RCC 7860 (cell line): ENCODE results near the gene PHLPP1.

Source experiments
- DNase-seq: peaks from one replicate; pipeline ENCODE4 v3.0.0-alpha.2; 2015; ENCODE audit warnings: low spot score
- FAIRE-seq: peaks from 2 replicates; lab custom pipeline; 2012; peaks lifted over from hg19 to GRCh38; lab: Jason Lieb, UNC

The PHLPP1 gene

GRCh38 chr18:62841405-62841804 is 126.1 kb downstream of the PHLPP1 start:
- DNase-seq (no peak), FAIRE-seq (no peak)

GRCh38 chr18:62842898-62843297 is 127.6 kb downstream of the PHLPP1 start:
- FAIRE-seq: no peak
- no peak for DNase-seq

- no peak for FAIRE-seq
- DNase-seq: no peak
Measured at GRCh38 chr18:62844850-62845643, 129.7 kb downstream of the PHLPP1 start.

DNA sequence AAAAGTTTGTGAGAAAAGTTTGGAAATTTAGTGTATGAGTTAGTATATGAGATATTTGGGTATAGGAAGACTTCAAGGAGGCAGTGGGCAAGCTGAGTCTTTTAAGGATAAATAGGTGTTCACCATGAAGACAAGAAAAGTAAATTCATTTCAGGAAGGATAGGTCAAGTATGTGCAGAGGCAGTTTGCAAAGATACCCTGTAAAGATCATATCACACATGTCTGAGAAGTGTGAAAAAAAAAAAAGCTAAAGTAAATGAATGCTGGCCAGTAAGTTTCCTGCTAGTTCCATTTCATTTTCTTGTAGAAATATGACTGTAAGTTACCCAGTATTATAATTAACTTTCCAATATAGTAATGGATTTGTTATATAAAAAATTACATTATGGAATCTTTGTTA is 131.0 kb downstream of the PHLPP1 start:
- no peak for DNase-seq
- FAIRE-seq: no peak

- no peak for FAIRE-seq
- DNase-seq: no peak
Measured at GRCh38 chr18:62847081-62847480, 131.7 kb downstream of the PHLPP1 start.

DNA sequence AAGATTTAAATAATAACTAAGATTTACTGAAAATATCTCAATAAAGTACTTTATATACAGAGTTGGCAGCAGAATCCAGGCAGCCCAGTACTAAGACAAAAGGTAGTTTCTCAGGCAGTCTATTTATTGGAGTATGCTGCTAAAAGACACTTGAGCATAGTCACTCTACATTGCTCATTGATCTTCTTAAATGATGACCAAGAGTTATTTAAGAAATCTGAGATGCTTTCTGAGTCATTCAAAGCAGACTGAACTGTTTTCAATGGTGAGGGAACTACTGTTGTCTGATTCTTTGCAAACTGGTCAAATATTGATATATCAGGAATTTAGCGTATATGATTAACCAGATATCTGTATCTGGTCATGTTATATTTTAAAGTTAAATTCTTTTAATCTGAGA is 133.6 kb downstream of the PHLPP1 start:
- DNase-seq (no peak), FAIRE-seq (no peak)

DNA sequence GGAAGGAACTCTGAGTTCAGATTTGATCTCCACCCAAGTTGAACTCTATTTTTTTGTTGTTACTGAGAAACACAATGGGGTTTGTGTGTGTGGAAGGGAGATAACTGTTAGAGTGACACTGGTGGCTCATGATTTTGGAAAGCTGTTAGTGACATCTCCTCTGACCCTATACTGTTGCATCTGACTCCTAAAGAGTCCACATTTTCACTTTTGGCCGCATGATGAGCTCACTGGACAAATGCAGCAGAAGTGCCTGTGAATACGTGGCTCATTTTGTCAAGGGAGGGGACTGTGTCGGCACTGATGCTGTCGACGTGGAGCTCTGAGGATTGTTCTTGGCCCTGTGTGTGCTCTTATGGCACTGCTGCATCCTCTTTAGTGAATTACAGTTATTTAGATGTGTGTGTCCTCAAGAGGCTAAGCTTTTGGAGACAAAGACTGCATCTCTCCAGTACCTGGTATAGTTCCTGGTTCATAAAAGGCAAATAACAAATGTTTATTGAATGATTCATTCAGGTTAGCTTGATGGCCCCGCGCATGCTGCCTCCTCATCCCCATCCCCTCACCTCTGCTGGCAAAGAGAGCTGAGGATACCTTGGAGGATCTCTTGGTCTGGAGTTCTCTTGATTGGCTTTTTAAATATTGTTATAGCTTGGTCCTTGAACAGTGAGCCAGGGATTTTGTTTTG is 135.4 kb downstream of the PHLPP1 start:
- DNase-seq (no peak), FAIRE-seq (no peak)

DNA sequence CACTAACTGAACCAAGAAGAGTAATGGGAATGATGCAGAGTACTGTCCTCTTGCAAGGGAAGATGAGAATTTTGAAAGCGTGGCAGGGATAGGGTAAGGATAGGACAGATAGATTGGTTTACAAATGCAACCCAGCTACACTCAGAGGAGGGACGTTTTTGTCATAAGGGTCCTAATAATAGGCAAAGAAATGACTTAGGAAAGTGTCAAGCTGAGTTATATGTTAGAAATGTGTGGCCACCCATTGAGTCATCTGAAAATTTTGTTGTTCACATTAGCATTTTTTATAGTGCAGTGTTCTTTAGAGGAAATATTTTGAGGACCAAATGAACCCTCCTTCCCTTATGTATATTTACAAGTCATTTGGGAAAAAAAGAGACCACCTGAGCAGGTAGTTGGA is 137.5 kb downstream of the PHLPP1 start:
- FAIRE-seq: no peak

DNA sequence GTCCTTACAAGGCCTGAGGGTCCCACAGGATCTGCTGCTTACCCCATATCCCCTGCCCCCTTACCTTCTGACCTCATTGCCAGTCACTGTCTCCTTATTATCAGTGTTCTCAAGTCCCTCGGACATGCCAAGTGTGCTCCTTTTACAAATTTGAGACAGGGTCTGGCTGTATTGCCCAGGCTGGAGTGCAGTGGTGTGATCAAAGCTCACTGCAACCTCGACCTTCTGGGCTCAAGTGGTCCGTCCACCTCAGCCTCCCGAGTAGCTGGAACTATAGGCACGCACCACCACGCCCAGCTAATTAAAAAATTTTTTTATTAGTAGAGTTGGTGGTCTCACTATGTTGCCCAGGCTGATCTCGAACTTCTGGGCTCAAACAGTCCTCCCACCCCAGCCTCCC is 141.0 kb downstream of the PHLPP1 start:
- DNase-seq (no peak), FAIRE-seq (no peak)

More for the DNA sequence above, 137.5 kb downstream of the PHLPP1 start:
- no peak for DNase-seq

DNA sequence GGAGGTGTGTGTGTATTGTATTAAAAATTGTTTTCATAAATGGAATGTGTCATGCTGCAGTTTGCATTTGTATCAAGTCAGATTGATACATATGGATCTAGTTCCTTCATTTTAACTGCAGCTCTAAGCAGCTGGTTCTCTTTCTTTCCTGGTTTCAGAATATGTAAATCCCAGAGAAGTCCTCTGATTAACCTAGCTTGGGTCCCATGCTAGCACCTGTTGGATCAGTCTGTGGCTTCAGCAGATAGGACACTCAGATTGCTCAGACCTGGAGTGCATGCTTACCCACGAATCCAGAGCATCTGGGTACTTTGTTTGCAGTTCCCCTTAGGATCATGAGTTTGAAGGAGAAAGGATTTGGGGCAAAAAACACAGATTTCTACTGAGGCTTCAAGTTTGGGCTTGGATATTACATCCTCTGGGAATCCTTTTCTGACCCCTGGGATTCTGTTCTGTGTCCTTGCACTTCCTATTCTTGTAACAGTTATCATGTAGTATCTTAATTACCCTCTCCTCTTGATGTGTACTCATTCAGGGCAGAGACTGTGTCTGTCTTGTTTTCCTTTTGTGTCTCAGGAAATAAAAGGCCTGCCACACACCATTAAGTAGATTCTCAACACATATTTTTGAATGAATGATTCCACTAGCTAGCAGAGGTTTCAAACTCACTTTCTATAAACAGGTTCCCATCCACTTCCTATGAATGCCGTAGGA is 142.1 kb downstream of the PHLPP1 start:
- DNase-seq (no peak), FAIRE-seq (no peak)

DNA sequence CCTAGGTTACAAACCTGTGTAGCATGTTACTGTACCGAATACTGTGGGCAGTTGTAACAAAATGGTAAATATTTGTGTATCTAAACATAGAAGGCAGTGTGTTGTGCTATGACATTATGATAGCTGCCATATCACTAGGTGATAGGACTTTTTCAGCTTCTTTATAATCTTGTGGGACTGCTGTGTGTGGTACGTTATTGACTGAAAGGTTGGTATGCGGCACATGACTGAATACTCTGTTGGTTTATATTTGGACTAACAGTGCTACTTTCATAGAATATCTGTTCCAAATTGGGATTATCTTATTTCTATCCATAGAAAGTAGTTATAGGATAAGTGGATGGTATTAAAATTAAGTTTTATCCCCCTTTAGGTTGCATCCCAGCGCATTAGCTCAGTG is 144.7 kb downstream of the PHLPP1 start:
- FAIRE-seq: no peak

GRCh38 chr18:62862466-62862865 is 147.1 kb downstream of the PHLPP1 start:
- FAIRE-seq (no peak), DNase-seq (no peak)

More for the DNA sequence above, 144.7 kb downstream of the PHLPP1 start:
- DNase-seq: no peak

DNA sequence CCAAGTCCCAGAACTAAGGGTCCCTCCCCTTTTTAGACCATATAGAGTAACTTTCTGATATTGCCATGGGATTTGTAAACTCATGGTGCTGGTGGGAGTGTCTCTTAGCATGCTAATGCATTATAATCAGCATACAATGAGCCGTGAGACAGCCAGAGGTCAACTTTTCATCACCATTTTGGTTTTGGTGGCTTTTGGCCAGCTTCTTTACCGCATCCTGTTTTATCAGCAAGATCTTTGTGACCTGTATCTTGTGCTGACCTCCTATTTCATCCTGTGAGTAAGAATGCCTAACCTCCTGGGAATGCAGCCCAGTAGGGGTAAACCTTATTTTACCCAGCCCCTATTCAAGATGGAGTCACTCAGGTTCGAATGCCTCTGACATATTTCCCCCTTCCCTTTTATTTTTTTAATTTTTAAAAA is 148.2 kb downstream of the PHLPP1 start:
- peak; percentile 94 for FAIRE-seq
- peak; percentile 85 for DNase-seq

- no peak for FAIRE-seq
- no peak for DNase-seq
Measured at GRCh38 chr18:62865498-62865897, 150.2 kb downstream of the PHLPP1 start.

DNA sequence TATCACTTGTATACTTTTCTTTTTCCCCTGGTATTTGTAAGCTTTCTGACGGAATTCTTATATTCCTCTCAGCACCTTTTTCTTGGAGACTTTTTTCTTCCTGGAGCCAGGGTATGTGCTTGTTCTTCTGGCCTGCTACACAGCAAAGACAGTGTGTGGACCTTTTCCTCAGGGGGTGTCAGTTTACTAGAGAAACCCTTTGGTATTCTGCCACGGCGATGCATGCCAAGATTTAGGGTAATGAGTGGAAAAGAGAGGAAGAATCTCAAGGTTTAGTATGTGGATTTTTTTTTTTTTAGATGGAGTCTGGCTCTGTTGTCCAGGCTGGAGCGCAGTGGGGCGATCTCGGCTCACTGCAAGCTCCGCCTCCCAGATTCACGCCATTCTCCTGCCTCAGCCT is 152.2 kb downstream of the PHLPP1 start:
- FAIRE-seq: no peak

GRCh38 chr18:62868645-62869044 is 153.3 kb downstream of the PHLPP1 start:
- FAIRE-seq (no peak), DNase-seq (no peak)

More for the DNA sequence above, 152.2 kb downstream of the PHLPP1 start:
- no peak for DNase-seq

- DNase-seq (no peak), FAIRE-seq (no peak)
Measured at GRCh38 chr18:62870643-62871042, 155.3 kb downstream of the PHLPP1 start.

DNA sequence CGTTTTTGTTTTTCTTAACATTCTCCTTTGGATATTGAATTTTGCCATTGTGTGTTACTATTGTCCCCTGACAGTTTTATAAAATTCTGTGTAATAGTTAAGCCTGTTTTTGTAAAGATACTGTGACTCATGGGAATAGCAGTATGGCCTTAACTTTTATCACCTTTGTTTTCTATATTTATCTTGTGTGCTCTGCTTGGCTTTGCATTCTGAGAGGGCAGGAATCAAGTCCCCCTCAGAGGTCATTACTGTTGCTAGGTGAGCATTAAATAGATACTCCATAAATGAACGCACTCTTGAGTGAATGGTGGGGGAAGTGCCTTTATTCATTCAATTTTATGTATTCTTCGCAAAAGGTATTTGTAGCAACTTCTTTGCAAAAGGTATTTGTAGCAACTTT is 160.0 kb downstream of the PHLPP1 start:
- peak; percentile 5 for DNase-seq
- FAIRE-seq: no peak

DNA sequence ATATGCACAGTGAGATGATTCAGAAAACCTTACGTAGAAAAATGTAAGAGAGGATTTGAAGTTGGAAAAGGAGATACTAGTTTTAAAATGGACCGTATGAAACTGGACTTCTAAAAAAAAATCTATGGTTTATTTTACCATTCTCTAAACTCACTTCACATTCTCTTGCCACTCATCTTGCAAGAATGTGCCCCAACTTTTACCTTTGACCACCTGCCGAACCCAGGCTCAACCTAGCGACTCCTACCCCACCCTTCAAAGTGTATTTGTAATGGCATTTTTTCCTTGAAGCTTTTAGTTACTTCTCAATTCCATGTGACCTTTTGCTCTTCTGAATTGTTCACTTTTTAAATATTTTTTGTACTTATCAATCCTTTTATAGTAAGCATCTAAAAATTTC is 160.8 kb downstream of the PHLPP1 start:
- DNase-seq: peak; percentile 5
- no peak for FAIRE-seq

DNA sequence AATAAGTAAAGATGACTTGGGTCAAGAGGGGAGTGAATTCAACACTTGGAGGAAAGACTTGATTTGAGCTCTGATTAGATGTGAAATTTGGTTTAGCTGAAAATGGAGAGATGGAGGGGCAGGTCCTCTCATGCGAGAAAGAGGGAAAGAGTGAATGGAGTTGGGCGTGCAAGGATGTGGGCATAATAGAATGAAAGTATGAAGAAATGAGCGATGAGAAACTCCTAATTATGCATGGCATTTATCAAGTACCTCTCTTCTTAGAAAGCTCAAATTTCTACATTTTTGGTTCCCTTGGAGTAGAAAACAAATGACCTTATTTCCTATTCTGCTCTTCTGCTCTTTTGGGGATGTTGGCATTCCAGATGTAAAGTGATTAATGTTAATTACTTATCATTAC is 161.5 kb downstream of the PHLPP1 start:
- DNase-seq: no peak
- no peak for FAIRE-seq

- FAIRE-seq: peak; percentile 44
Measured at GRCh38 chr18:62877411-62878221, 162.3 kb downstream of the PHLPP1 start.

More at GRCh38 chr18:62877411-62878221, 162.3 kb downstream of the PHLPP1 start:
- DNase-seq: peak; percentile 59
